Urinary bladder (tissue), 4 donors: ENCODE results near the gene ARMC2. TPM values are rescaled to one million over a fixed set of nuclear protein-coding genes. Genes with fewer than 3 reads are reported as not detected.
"Not testable (repeated sequence)": the region's sequence is repeated elsewhere in the genome, so short reads cannot be mapped to it uniquely, and the experiment has no call there.

Experiments
- DNase-seq: peaks from one replicate; pipeline ENCODE4 v3.0.0-alpha.2; 2015; ENCODE audit errors: extremely low spot score
- H3K27ac ChIP-seq: one replicate; pipeline ENCODE4 v1.5.1; 2013; ENCODE audit warnings: low read depth, mild to moderate bottlenecking, moderate library complexity
- H3K36me3 ChIP-seq: one replicate; pipeline ENCODE4 v1.6.1; 2013; ENCODE audit warnings: mild to moderate bottlenecking, moderate library complexity; ENCODE audit not compliant: insufficient read depth
- H3K4me1 ChIP-seq: one replicate; pipeline ENCODE4 v1.6.1; 2013; ENCODE audit warnings: mild to moderate bottlenecking, moderate library complexity; ENCODE audit not compliant: insufficient read depth
- H3K4me3 ChIP-seq: one replicate; pipeline ENCODE4 v1.5.1; 2013; ENCODE audit warnings: low read depth, low read length
- WGBS: extraction: QIAGEN DNeasy Blood & Tissue Kit; methylation state at CpG from one replicate; pipeline ENCODE4 v1.1.7; 2013; 5-methylcytosine and 5-hydroxymethylcytosine counted together
- polyA plus RNA-seq: library from polyadenylated mRNA; stranded (reverse); fragments of 200-250 nt; gene quantifications from one replicate; pipeline ENCODE4 v1.2.3, GENCODE V29; 2013
- total RNA-seq: library from RNA; depleted of rRNA; stranded (reverse); fragments of >200 nt; gene quantifications from one replicate; pipeline ENCODE4 v1.2.3, GENCODE V29; 2014
- donor health status: healthy with polysubstance abuse.
- donor health status: healthy.

Gene ARMC2
- total and polyA plus RNA-seq, 2 donors = 2.4 to 7.2 TPM

GRCh38 chr6:108927927-108928326, 79.7 kb downstream of the ARMC2 start:
- WGBS = 89% methylated on average over 5 of the region's 5 CpGs
- Histone ChIP-seq H3K4me3 (no peak overlapping the region), H3K36me3 (no peaks in the 10 kb centered on the region), H3K27ac (no peak overlapping the region), H3K4me1 (no peaks in the 10 kb centered on the region)
- no peak for DNase-seq

GRCh38 chr6:108928650-108929049, 80.4 kb downstream of the ARMC2 start:
- Histone ChIP-seq H3K4me1 (no peaks in the 10 kb centered on the region), H3K36me3 (no peaks in the 10 kb centered on the region), H3K4me3 (no peak overlapping the region), H3K27ac (no peak overlapping the region)
- no peak for DNase-seq
- 87% methylated on average over 4 of the region's 4 CpGs for WGBS

GRCh38 chr6:108931090-108931489, 82.9 kb downstream of the ARMC2 start:
- WGBS = 97% methylated on average over 3 of the region's 3 CpGs
- not testable (repeated sequence) for H3K36me3 ChIP-seq, H3K4me1 ChIP-seq, H3K27ac ChIP-seq, H3K4me3 ChIP-seq, DNase-seq

- DNase-seq = no peak
- WGBS = 93% methylated on average over 1 of the region's 1 CpG
- Histone ChIP-seq H3K36me3 (no peaks in the 10 kb centered on the region), H3K4me3 (no peak overlapping the region), H3K27ac (no peak overlapping the region), H3K4me1 (no peaks in the 10 kb centered on the region)
Measured at GRCh38 chr6:108937170-108937569, 88.9 kb downstream of the ARMC2 start.

GRCh38 chr6:108940741-108941140, 92.5 kb downstream of the ARMC2 start:
- Histone ChIP-seq H3K4me3 (no peak overlapping the region), H3K4me1 (peaks cover 1% of the 10 kb centered on the region), H3K27ac (no peak overlapping the region), H3K36me3 (no peaks in the 10 kb centered on the region)
- WGBS = 81% methylated on average over 5 of the region's 5 CpGs
- no peak for DNase-seq

GRCh38 chr6:108941281-108941680, 93.1 kb downstream of the ARMC2 start:
- 89% methylated on average over 1 of the region's 1 CpG for WGBS
- no peak overlapping the region for H3K27ac ChIP-seq

GRCh38 chr6:108941859-108942258, 93.6 kb downstream of the ARMC2 start:
- Histone ChIP-seq H3K36me3 (no peaks in the 10 kb centered on the region), H3K27ac (no peak overlapping the region), H3K4me3 (no peak overlapping the region), H3K4me1 (peaks cover 1% of the 10 kb centered on the region)
- DNase-seq = no peak
- 57% methylated on average over 2 of the region's 2 CpGs for whole genome bisulfite sequencing

More at GRCh38 chr6:108941281-108941680, 93.1 kb downstream of the ARMC2 start:
- Histone ChIP-seq H3K36me3 (no peaks in the 10 kb centered on the region), H3K4me3 (no peak overlapping the region), H3K4me1 (peaks cover 1% of the 10 kb centered on the region)
- DNase-seq = no peak

GRCh38 chr6:108942556-108943492, 94.6 kb downstream of the ARMC2 start:
- WGBS = 60% methylated on average over 9 of the region's 9 CpGs
- no peak for DNase-seq
- H3K4me1 ChIP-seq = peaks cover 1% of the 10 kb centered on the region

GRCh38 chr6:108944071-108944470, 95.8 kb downstream of the ARMC2 start:
- peaks cover 1% of the 10 kb centered on the region for H3K4me1 ChIP-seq
- WGBS = 89% methylated on average over 1 of the region's 1 CpG

More at GRCh38 chr6:108942556-108943492, 94.6 kb downstream of the ARMC2 start:
- Histone ChIP-seq H3K4me3 (no peak overlapping the region), H3K27ac (no peak overlapping the region), H3K36me3 (no peaks in the 10 kb centered on the region)

GRCh38 chr6:108944707-108945680, 96.8 kb downstream of the ARMC2 start:
- 22% methylated on average over 12 of the region's 12 CpGs for WGBS
- peak overlapping the region; percentile 92 for H3K27ac ChIP-seq

More at GRCh38 chr6:108944071-108944470, 95.8 kb downstream of the ARMC2 start:
- Histone ChIP-seq H3K27ac (peak overlapping the region; percentile 48), H3K36me3 (no peaks in the 10 kb centered on the region), H3K4me3 (no peak overlapping the region)
- no peak for DNase-seq

GRCh38 chr6:108945681-108946159, 97.5 kb downstream of the ARMC2 start:
- 14% methylated on average over 10 of the region's 10 CpGs for WGBS
- no peak overlapping the region for H3K4me3 ChIP-seq
- no peaks in the 10 kb centered on the region for H3K36me3 ChIP-seq
- H3K27ac ChIP-seq = peak overlapping the region; percentile 92
- no peak for DNase-seq
- peaks cover 1% of the 10 kb centered on the region for H3K4me1 ChIP-seq

More at GRCh38 chr6:108944707-108945680, 96.8 kb downstream of the ARMC2 start:
- peak; percentile 79 for DNase-seq
- H3K4me1 ChIP-seq = peaks cover 1% of the 10 kb centered on the region
- H3K36me3 ChIP-seq = no peaks in the 10 kb centered on the region
- no peak overlapping the region for H3K4me3 ChIP-seq

- Histone ChIP-seq H3K4me1 (peaks cover 1% of the 10 kb centered on the region), H3K36me3 (no peaks in the 10 kb centered on the region), H3K4me3 (no peak overlapping the region), H3K27ac (peak overlapping the region; percentile 93)
- no peak for DNase-seq
- WGBS = 24% methylated on average over 3 of the region's 3 CpGs
Measured at GRCh38 chr6:108946695-108947094, 98.5 kb downstream of the ARMC2 start.

GRCh38 chr6:108947114-108947854, 99.1 kb downstream of the ARMC2 start:
- 32% methylated on average over 5 of the region's 5 CpGs for WGBS
- peak; percentile 72 for DNase-seq
- H3K27ac ChIP-seq = peak overlapping the region; percentile 93
- peaks cover 3% of the 10 kb centered on the region for H3K4me1 ChIP-seq
- H3K4me3 ChIP-seq = no peak overlapping the region
- H3K36me3 ChIP-seq = no peaks in the 10 kb centered on the region
